Colonic mucosa (tissue), 4 donors: ENCODE measurements around the gene MRPL2. TPM values are rescaled to one million over a fixed set of nuclear protein-coding genes. Genes with fewer than 3 reads are reported as not detected.

ENCODE experiments used
- DNase-seq: peaks from one replicate; pipeline ENCODE4 v3.0.0-alpha.2; 2020
- H3K27ac ChIP-seq: fragments of 200-600 bp; one replicate; pipeline ENCODE4 v1.8.0; 2021
- H3K27me3 ChIP-seq: fragments of 200-600 bp; one replicate; pipeline ENCODE4 v1.8.0; 2021
- H3K36me3 ChIP-seq: fragments of 200-600 bp; one replicate; pipeline ENCODE4 v1.8.0; 2021
- H3K4me1 ChIP-seq: fragments of 200-600 bp; one replicate; pipeline ENCODE4 v1.8.0; 2021; ENCODE audit warnings: mild to moderate bottlenecking
- H3K4me3 ChIP-seq: fragments of 200-600 bp; one replicate; pipeline ENCODE4 v1.8.0; 2021
- H3K9ac ChIP-seq, 2 donors: one replicate each; pipeline ENCODE4 v1.7.0; 2013; ENCODE audit warnings: control low read depth in 2 of 2, low read depth in 2 of 2, low read length in 2 of 2
- H3K9me3 ChIP-seq: fragments of 200-600 bp; one replicate; pipeline ENCODE4 v1.8.0; 2021
- CTCF ChIP-seq: fragments of 200-600 bp; IDR thresholded peaks from one replicate; pipeline ENCODE4 v1.8.0; 2022; ENCODE audit warnings: antibody characterized with exemption, mild to moderate bottlenecking
- intact Hi-C: fragments of 100-400 bp; cut with DNase I; formaldehyde crosslinking; loops from one replicate; pipeline ENCODE4 v1.14.1; 2022
- total RNA-seq, 2 donors: library from RNA; stranded (reverse); fragmentation: NEBNext Ultra II Directional in 1 of 2; extraction: Animal tissue kit (Norgen Biotek cat#: 25700) in 1 of 2; gene quantifications; one replicate each; pipeline ENCODE4 v1.2.1, GENCODE V29; 2021
- donor health status: healthy.
- donor health status: DM: no; HTN: no; CAD: no.
- donor health status: DM: no; HTN: no; CAD: no.

MRPL2 gene
- total RNA-seq, 2 donors from 2014 or later: 73.2 to 112 TPM

- TF ChIP-seq CTCF: no peak
- H3K4me1 ChIP-seq: peaks cover 14% of the 10 kb centered on the region
- no peaks in the 10 kb centered on the region for H3K36me3 ChIP-seq
- H3K9me3 ChIP-seq: no peaks in the 10 kb centered on the region
- intact Hi-C loops: no loop called here
- H3K27ac ChIP-seq: peak within 1 kb of the TSS; percentile 60
- DNase-seq: peak; percentile 100
- no peaks in the 10 kb centered on the region for H3K27me3 ChIP-seq
- peak within 1 kb of the TSS; percentile 67 for H3K4me3 ChIP-seq
- H3K9ac ChIP-seq: peak within 1 kb of the TSS; percentile 80 to 82
These were observed 45.3 kb downstream of the MRPL2 start, which contains the start of the genes KLHDC3 and MEA1 for GRCh38 chr6:43013843-43014433. TSS of gene KLHDC3 (plus strand) at chr6:43014249. CDS start at chr6:43017193, 2,944 bp downstream. TSS of gene MEA1 (minus strand) at chr6:43013946. CDS start at chr6:43013813, 133 bp downstream.

DNA sequence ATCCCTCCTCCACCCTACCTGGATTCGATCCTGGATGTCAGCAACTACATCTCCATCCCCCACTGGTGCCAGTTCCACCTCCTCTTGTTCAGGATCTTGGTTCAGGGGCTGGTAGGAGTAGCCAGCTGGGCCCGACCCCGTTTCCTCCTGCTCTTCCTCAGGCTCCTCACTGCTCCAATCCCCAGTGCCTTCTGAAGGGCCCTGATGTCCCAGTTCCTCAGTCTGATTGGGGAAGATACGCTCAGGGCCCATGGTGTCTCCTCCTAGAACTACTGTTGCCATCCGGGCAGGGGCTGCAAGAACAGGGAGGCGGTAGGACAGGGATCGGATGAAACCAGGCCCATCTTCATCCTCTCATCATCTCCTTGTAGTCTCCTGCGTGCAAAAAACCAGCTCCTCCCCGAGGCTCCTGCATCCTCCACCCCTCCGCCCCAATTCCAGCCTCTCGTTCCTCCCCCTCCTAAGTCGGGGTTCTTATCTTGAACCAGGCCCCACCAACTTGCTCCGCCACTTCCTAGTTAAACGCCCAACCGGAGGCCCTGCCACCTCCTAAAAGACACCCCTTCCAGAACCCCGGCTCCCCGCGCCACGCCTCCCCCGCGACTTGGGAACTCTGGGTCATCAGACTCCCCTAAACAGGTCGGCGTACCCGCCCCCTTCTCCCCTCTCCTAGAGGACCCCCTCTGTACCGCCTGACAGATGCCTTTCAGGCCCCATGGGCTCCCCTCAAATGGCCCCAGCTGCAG is 46.0 kb downstream of the MRPL2 start:
- Histone ChIP-seq H3K9me3 (no peaks in the 10 kb centered on the region), H3K27ac (peak overlapping the region; percentile 33), H3K4me3 (peak overlapping the region; percentile 67), H3K27me3 (no peaks in the 10 kb centered on the region), H3K4me1 (peaks cover 14% of the 10 kb centered on the region), H3K9ac (peak overlapping the region; percentile 80 to 82), H3K36me3 (no peaks in the 10 kb centered on the region)
- TF ChIP-seq CTCF: no peak
- no peak for DNase-seq
- intact Hi-C loops: no loop called here

- no peak overlapping the region for H3K9ac ChIP-seq
- DNase-seq: no peak
- peak overlapping the region; percentile 67 for H3K4me3 ChIP-seq
- TF ChIP-seq CTCF: no peak
- H3K27me3 ChIP-seq: no peaks in the 10 kb centered on the region
- no peaks in the 10 kb centered on the region for H3K9me3 ChIP-seq
- H3K36me3 ChIP-seq: no peaks in the 10 kb centered on the region
- H3K4me1 ChIP-seq: peaks cover 14% of the 10 kb centered on the region
- H3K27ac ChIP-seq: no peak overlapping the region
- intact Hi-C loops: no loop called here
These were observed 46.9 kb downstream of the MRPL2 start for GRCh38 chr6:43012364-43012763.

GRCh38 chr6:43011207-43011606 is 48.0 kb downstream of the MRPL2 start:
- Histone ChIP-seq H3K4me3 (no peak overlapping the region), H3K27me3 (no peaks in the 10 kb centered on the region), H3K9me3 (no peaks in the 10 kb centered on the region), H3K27ac (no peak overlapping the region), H3K4me1 (peaks cover 7% of the 10 kb centered on the region), H3K36me3 (no peaks in the 10 kb centered on the region), H3K9ac (no peak overlapping the region)
- intact Hi-C loops: no loop called here
- no peak for DNase-seq
- no peak for TF ChIP-seq CTCF

GRCh38 chr6:43009124-43009523 is 50.1 kb downstream of the MRPL2 start:
- intact Hi-C loops: no loop called here
- Histone ChIP-seq H3K4me3 (no peak overlapping the region), H3K4me1 (no peaks in the 10 kb centered on the region), H3K9me3 (no peaks in the 10 kb centered on the region), H3K27me3 (no peaks in the 10 kb centered on the region), H3K9ac (no peak overlapping the region), H3K27ac (no peak overlapping the region), H3K36me3 (no peaks in the 10 kb centered on the region)
- TF ChIP-seq CTCF: peak; percentile 19
- DNase-seq: no peak
